ENCODE data around the gene PLA2G6. TPM values are rescaled to one million over a fixed set of nuclear protein-coding genes. Genes with fewer than 3 reads are reported as not detected.

The PLA2G6 gene
- total RNA-seq, 4 donors from 2014 or later = 46.0 to 88.4 (median 64.8) TPM

GRCh38 chr22:38221407-38221806, 39.8 kb upstream of the PLA2G6 start:
- no peak overlapping the region for H3K4me3 ChIP-seq (ENCODE audit: low read depth, poor library complexity, severe bottlenecking)
- DNase-seq (ENCODE audit: low spot score in 2 of 2) = no peak
- 93 to 95% methylated on average over 18 to 22 of the region's 22 CpGs for WGBS, 2 donors
- intact Hi-C loops (cut with DNase I; ENCODE audit: low total_unique reads) = no loop called here
- no peak for TF ChIP-seq POLR2A (IDR thresholded peaks at IDR 0.05)
- no peak for TF ChIP-seq CTCF (IDR thresholded peaks at IDR 0.05)

DNA sequence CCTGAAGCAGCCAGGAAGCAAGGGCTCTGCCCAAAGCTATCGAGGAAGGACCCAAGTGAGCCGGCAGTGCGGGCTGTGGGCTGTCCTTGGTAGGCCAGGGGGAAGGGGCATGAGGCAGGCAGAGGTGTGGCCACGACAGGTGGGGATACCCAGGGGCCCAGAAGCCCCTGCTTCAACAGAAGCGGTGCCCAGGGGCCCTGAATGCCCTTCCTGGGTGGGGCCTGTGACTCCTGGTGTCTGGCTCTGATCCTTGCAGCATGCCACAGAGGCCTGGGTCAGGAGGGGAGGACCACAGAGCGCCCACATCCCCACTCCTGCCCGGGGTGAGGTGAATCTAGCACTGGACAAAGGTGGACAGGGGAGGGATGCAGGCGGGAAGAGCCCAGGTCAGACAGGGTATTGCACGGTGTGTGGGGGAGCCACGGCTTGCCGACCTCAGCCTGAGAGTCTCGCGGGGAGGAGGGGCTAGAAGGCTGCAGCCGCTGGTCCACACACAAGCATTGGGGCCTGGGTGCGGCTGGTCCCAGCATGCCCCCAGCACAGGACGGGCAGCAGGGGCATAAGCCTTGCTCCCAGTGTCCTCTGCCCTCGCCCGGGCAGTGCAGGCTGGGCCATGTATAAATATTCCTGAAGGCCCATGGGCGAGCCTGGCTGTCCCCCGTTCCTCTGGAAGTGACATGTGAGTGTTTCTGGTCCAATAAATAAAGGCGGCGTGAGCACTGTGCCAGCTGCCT, 39.2 kb upstream of the PLA2G6 start:
- 79 to 86% methylated on average over 18 to 19 of the region's 22 CpGs for WGBS, 2 donors
- intact Hi-C loops (cut with DNase I; ENCODE audit: low total_unique reads) = no loop called here
- no peak for TF ChIP-seq CTCF (IDR thresholded peaks at IDR 0.05)
- TF ChIP-seq POLR2A (IDR thresholded peaks at IDR 0.05) = no peak
- no peak for DNase-seq (ENCODE audit: low spot score in 2 of 2)
- H3K4me3 ChIP-seq (ENCODE audit: low read depth, poor library complexity, severe bottlenecking) = no peak overlapping the region

DNA sequence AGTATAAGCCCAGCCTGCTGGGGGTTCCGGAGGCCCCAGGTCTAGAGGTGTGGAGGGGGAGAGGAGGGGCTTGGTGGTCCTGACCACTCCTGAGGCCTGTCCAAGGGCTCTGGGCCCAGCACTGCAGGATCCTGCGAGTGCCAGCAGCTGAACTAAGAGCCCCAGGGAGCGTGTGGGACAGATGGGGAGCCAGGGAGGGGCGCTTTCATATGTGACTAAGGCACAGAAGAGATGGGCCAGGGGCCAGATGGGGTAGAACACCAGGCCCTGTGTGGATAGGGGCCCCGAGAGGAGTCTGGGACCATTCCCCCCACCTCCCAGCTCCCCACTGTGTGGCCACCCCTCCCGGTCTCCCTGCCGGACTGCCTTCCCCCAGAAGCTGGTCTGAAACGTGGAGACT, 38.5 kb upstream of the PLA2G6 start:
- WGBS, 2 donors = 34 to 41% methylated on average over 7 to 8 of the region's 8 CpGs
- no peak for DNase-seq (ENCODE audit: low spot score in 2 of 2)
- intact Hi-C loops (cut with DNase I; ENCODE audit: low total_unique reads) = no loop called here
- H3K4me3 ChIP-seq (ENCODE audit: low read depth, poor library complexity, severe bottlenecking) = no peak overlapping the region
- TF ChIP-seq POLR2A (IDR thresholded peaks at IDR 0.05) = no peak
- no peak for TF ChIP-seq CTCF (IDR thresholded peaks at IDR 0.05)

GRCh38 chr22:38219632-38220031, 38.0 kb upstream of the PLA2G6 start:
- intact Hi-C loops (cut with DNase I; ENCODE audit: low total_unique reads) = loop anchor here (10.0 kb wide), 1 partner anchor 105 kb away; the partner anchor contains the start of gene BAIAP2L2
- TF ChIP-seq POLR2A (IDR thresholded peaks at IDR 0.05) = no peak
- TF ChIP-seq CTCF (IDR thresholded peaks at IDR 0.05) = no peak
- no peak overlapping the region for H3K4me3 ChIP-seq (ENCODE audit: low read depth, poor library complexity, severe bottlenecking)
- DNase-seq (ENCODE audit: low spot score in 2 of 2) = no peak
- WGBS, 2 donors = 41% methylated on average over 10 of the region's 10 CpGs

GRCh38 chr22:38218661-38219622, 37.3 kb upstream of the PLA2G6 start:
- WGBS, 2 donors = 34 to 43% methylated on average over 25 of the region's 25 CpGs
- DNase-seq (ENCODE audit: low spot score in 2 of 2) = peak; percentile 64 to 95
- no peak overlapping the region for H3K4me3 ChIP-seq (ENCODE audit: low read depth, poor library complexity, severe bottlenecking)
- intact Hi-C loops (cut with DNase I; ENCODE audit: low total_unique reads) = loop anchor here (10.0 kb wide), 1 partner anchor 104 kb away; the partner anchor contains the start of gene BAIAP2L2
- TF ChIP-seq CTCF (IDR thresholded peaks at IDR 0.05) (no peak), POLR2A (IDR thresholded peaks at IDR 0.05) (no peak)

All from lower leg skin (tissue), 4 donors.